ENCODE data around the gene PPP1R3A. TPM values are rescaled to one million over a fixed set of nuclear protein-coding genes. Genes with fewer than 3 reads are reported as not detected.
"Not testable (repeated sequence)": the region's sequence is repeated elsewhere in the genome, so short reads cannot be mapped to it uniquely, and the experiment has no call there.

The PPP1R3A gene
- total RNA-seq: not detected in 2 replicates

- no peak for DNase-seq (ENCODE audit: low read depth in 2 of 2)
Measured at GRCh38 chr7:113918946-113919345, at the start of gene PPP1R3A. TSS of gene PPP1R3A (minus strand) at chr7:113919009. CDS start at chr7:113918996, 13 bp downstream.

GRCh38 chr7:113963356-113963755 lies 44.5 kb upstream of the PPP1R3A start:
- DNase-seq (ENCODE audit: low read depth in 2 of 2): no peak

- no peak for DNase-seq (ENCODE audit: low read depth in 2 of 2)
Measured at GRCh38 chr7:113959910-113960309, 41.1 kb upstream of the PPP1R3A start.

- no peak for DNase-seq (ENCODE audit: low read depth in 2 of 2)
Measured at GRCh38 chr7:113955157-113955556, 36.3 kb upstream of the PPP1R3A start.

GRCh38 chr7:113953553-113953952 lies 34.7 kb upstream of the PPP1R3A start:
- DNase-seq (ENCODE audit: low read depth in 2 of 2): no peak

- DNase-seq (ENCODE audit: low read depth in 2 of 2): no peak
Measured at GRCh38 chr7:113945018-113945938, 26.5 kb upstream of the PPP1R3A start.

GRCh38 chr7:113936982-113937381 lies 18.2 kb upstream of the PPP1R3A start:
- DNase-seq (ENCODE audit: low read depth in 2 of 2): no peak

- DNase-seq (ENCODE audit: low read depth in 2 of 2): no peak
Measured at GRCh38 chr7:113936535-113936934, 17.7 kb upstream of the PPP1R3A start.

GRCh38 chr7:113929389-113929788 lies 10.6 kb upstream of the PPP1R3A start:
- DNase-seq (ENCODE audit: low read depth in 2 of 2): not testable (repeated sequence)

GRCh38 chr7:113928112-113928511 lies 9.3 kb upstream of the PPP1R3A start:
- no peak for DNase-seq (ENCODE audit: low read depth in 2 of 2)

GRCh38 chr7:113922049-113922448 lies 3.2 kb upstream of the PPP1R3A start:
- DNase-seq (ENCODE audit: low read depth in 2 of 2): no peak

- no peak for DNase-seq (ENCODE audit: low read depth in 2 of 2)
Measured at GRCh38 chr7:113921363-113921762, 2.6 kb upstream of the PPP1R3A start.

- DNase-seq (ENCODE audit: low read depth in 2 of 2): no peak
Measured at GRCh38 chr7:113917840-113918239, 969 bp downstream of the PPP1R3A start.

GRCh38 chr7:113915956-113916355 lies 2.9 kb downstream of the PPP1R3A start:
- no peak for DNase-seq (ENCODE audit: low read depth in 2 of 2)

GRCh38 chr7:113912876-113913275 lies 5.9 kb downstream of the PPP1R3A start:
- no peak for DNase-seq (ENCODE audit: low read depth in 2 of 2)

- no peak for DNase-seq (ENCODE audit: low read depth in 2 of 2)
Measured at GRCh38 chr7:113907617-113908016, 11.2 kb downstream of the PPP1R3A start.

GRCh38 chr7:113904521-113904920 lies 14.3 kb downstream of the PPP1R3A start:
- no peak for DNase-seq (ENCODE audit: low read depth in 2 of 2)

GRCh38 chr7:113892818-113893217 lies 26.0 kb downstream of the PPP1R3A start:
- peak; percentile 34 to 74 for DNase-seq (ENCODE audit: low read depth in 2 of 2)

- DNase-seq (ENCODE audit: low read depth in 2 of 2): peak in 1 of 2 donors; percentile 39
Measured at GRCh38 chr7:113891828-113892227, 27.0 kb downstream of the PPP1R3A start.

- no peak for DNase-seq (ENCODE audit: low read depth in 2 of 2)
Measured at GRCh38 chr7:113891031-113891350, 27.8 kb downstream of the PPP1R3A start.

- DNase-seq (ENCODE audit: low read depth in 2 of 2): no peak
Measured at GRCh38 chr7:113890331-113891030, 28.3 kb downstream of the PPP1R3A start.

- DNase-seq (ENCODE audit: low read depth in 2 of 2): no peak
Measured at GRCh38 chr7:113883096-113883495, 35.7 kb downstream of the PPP1R3A start.

GRCh38 chr7:113880559-113880958 lies 38.2 kb downstream of the PPP1R3A start:
- DNase-seq (ENCODE audit: low read depth in 2 of 2): no peak

Measured in dermis microvascular lymphatic vessel endothelial cell (primary cell).